WTC11 (cell line): ENCODE measurements around the gene ANKRD30B. TPM values are rescaled to one million over a fixed set of nuclear protein-coding genes. Genes with fewer than 3 reads are reported as not detected.

ENCODE experiments used
- ATAC-seq: fragments of 200-7000 bp; cut with Tn5 transposase; 2 replicates; pipeline ENCODE4 v1.10.0; 2021; ENCODE audit warnings: mild to moderate bottlenecking, moderate library complexity
- CTCF ChIA-PET: fragments of 300-600 bp; sonication (Branson Sonifier 250); formaldehyde crosslinking; loops from one replicate; lab custom pipeline; 2021; ENCODE audit warnings: antibody characterized with exemption; lab: Charles Lee
- POLR2A ChIA-PET: fragments of 350-600 bp; sonication (Branson Sonifier 250); formaldehyde crosslinking; loops from one replicate; lab custom pipeline; 2021; ENCODE audit warnings: antibody characterized with exemption; lab: Charles Lee
- DNase-seq: peaks from one replicate; pipeline ENCODE4 v3.0.0; 2021; ENCODE audit warnings: low spot score
- H3K27ac Mint-ChIP-seq: 2 replicates; pipeline ENCODE4 v1.8.0; 2021; ENCODE audit warnings: mixed read lengths
- H3K27me3 Mint-ChIP-seq: 2 replicates; pipeline ENCODE4 v1.8.0; 2021; ENCODE audit warnings: low read depth, mild to moderate bottlenecking, moderate library complexity, mixed read lengths
- H3K36me3 Mint-ChIP-seq: 2 replicates; pipeline ENCODE4 v1.8.0; 2021; ENCODE audit warnings: mixed read lengths
- H3K4me1 Mint-ChIP-seq: 2 replicates; pipeline ENCODE4 v1.8.0; 2022; ENCODE audit warnings: mixed read lengths
- H3K4me3 Mint-ChIP-seq: 2 replicates; pipeline ENCODE4 v1.8.0; 2021; ENCODE audit warnings: mild to moderate bottlenecking, moderate library complexity, mixed read lengths
- H3K9me3 Mint-ChIP-seq: 2 replicates; pipeline ENCODE4 v1.8.0; 2021; ENCODE audit warnings: mixed read lengths
- ESRRA ChIP-seq: sonication (generic); formaldehyde crosslinking; IDR thresholded peaks from 2 replicates; pipeline ENCODE4 v1.8.1; 2022; ENCODE audit warnings: mild to moderate bottlenecking, missing genetic modification reagents, borderline replicate concordance
- FOXP1 ChIP-seq: sonication (generic); formaldehyde crosslinking; IDR thresholded peaks from 2 replicates; pipeline ENCODE4 v1.8.0; 2022; ENCODE audit warnings: missing genetic modification reagents, mild to moderate bottlenecking, moderate library complexity, borderline replicate concordance
- GABPB1 ChIP-seq: sonication (generic); formaldehyde crosslinking; IDR thresholded peaks from 2 replicates; pipeline ENCODE4 v1.8.1; 2023; ENCODE audit warnings: mild to moderate bottlenecking, missing genetic modification reagents
- KAT7 ChIP-seq: sonication (generic); formaldehyde crosslinking; IDR thresholded peaks from 2 replicates; pipeline ENCODE4 v1.8.1; 2023; ENCODE audit warnings: missing genetic modification reagents, mild to moderate bottlenecking, borderline replicate concordance
- MXD4 ChIP-seq: fragments of 250-450 bp; sonication (Bioruptor Pico); IDR thresholded peaks from 2 replicates; pipeline ENCODE4 v1.8.0; 2021; ENCODE audit warnings: mild to moderate bottlenecking, moderate library complexity, borderline replicate concordance
- ZNF138 ChIP-seq: sonication (generic); formaldehyde crosslinking; conservative IDR thresholded peaks from 2 replicates; pipeline ENCODE4 v1.8.1; 2022; ENCODE audit warnings: mild to moderate bottlenecking, moderate library complexity, missing genetic modification reagents
- ZNF671 ChIP-seq: fragments of 250-450 bp; sonication (Bioruptor Pico); IDR thresholded peaks from 2 replicates; pipeline ENCODE4 v1.8.0; 2021; ENCODE audit warnings: mild to moderate bottlenecking
- total RNA-seq: library from RNA; stranded (reverse); gene quantifications from 3 replicates; pipeline ENCODE4 v1.2.3, GENCODE V29; 2021
- TF ChIP-seq, protein P1 (sequence below): sonication (generic); formaldehyde crosslinking; IDR thresholded peaks from 2 replicates; pipeline ENCODE4 v1.8.0; 2023; ENCODE audit warnings: missing genetic modification reagents, mild to moderate bottlenecking, borderline replicate concordance
- TF ChIP-seq, protein P2 (sequence below): fragments of 250-450 bp; sonication (Bioruptor Pico); IDR thresholded peaks from 2 replicates; pipeline ENCODE4 v1.9.0; 2021; ENCODE audit warnings: mild to moderate bottlenecking
- TF ChIP-seq, protein P3 (sequence below): sonication (generic); formaldehyde crosslinking; IDR thresholded peaks from 2 replicates; pipeline ENCODE4 v1.8.1; 2022; ENCODE audit warnings: missing genetic modification reagents, borderline replicate concordance
- TF ChIP-seq, protein P4 (sequence below): sonication (generic); formaldehyde crosslinking; IDR thresholded peaks from 2 replicates; pipeline ENCODE4 v1.8.0; 2022; ENCODE audit warnings: mild to moderate bottlenecking, missing genetic modification reagents
- TF ChIP-seq, protein P5 (sequence below): sonication (generic); formaldehyde crosslinking; IDR thresholded peaks from 2 replicates; pipeline ENCODE4 v1.8.1; 2023; ENCODE audit warnings: mild to moderate bottlenecking, missing genetic modification reagents
- TF ChIP-seq, protein P6 (sequence below): sonication (generic); formaldehyde crosslinking; IDR thresholded peaks from 2 replicates; pipeline ENCODE4 v1.8.1; 2022; ENCODE audit warnings: mild to moderate bottlenecking, missing genetic modification reagents, moderate library complexity, borderline replicate concordance
- TF ChIP-seq, protein P7 (sequence below): sonication (generic); formaldehyde crosslinking; IDR thresholded peaks from 2 replicates; pipeline ENCODE4 v1.8.0; 2022; ENCODE audit warnings: mild to moderate bottlenecking, missing genetic modification reagents

ANKRD30B gene
- total RNA-seq, 1 experiment from 2014 or later = not detected

DNA sequence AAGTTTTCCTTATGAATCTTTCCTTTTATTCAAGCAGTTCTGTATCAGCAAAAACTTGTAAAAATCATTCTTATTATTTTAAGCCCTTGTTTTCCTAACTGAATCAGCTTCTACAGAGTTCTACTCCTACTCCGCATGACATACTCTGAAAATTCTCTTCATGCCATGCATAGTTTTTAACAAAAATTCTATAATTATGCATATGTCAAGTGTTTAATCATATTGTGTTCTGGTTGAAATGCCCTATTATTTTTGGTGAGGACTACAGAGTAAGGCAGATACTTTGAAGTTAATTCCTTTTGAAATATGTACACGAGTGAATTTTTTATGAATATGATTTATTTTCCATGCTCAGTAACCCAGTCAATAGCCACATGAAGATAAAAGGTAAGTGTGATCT is 28.8 kb downstream of the ANKRD30B start:
- DNase-seq (no peak), ATAC-seq (no peak)
- no peak for TF ChIP-seq MXD4 (CRISPR knock-in tag)
- TF ChIP-seq, protein P1, sequence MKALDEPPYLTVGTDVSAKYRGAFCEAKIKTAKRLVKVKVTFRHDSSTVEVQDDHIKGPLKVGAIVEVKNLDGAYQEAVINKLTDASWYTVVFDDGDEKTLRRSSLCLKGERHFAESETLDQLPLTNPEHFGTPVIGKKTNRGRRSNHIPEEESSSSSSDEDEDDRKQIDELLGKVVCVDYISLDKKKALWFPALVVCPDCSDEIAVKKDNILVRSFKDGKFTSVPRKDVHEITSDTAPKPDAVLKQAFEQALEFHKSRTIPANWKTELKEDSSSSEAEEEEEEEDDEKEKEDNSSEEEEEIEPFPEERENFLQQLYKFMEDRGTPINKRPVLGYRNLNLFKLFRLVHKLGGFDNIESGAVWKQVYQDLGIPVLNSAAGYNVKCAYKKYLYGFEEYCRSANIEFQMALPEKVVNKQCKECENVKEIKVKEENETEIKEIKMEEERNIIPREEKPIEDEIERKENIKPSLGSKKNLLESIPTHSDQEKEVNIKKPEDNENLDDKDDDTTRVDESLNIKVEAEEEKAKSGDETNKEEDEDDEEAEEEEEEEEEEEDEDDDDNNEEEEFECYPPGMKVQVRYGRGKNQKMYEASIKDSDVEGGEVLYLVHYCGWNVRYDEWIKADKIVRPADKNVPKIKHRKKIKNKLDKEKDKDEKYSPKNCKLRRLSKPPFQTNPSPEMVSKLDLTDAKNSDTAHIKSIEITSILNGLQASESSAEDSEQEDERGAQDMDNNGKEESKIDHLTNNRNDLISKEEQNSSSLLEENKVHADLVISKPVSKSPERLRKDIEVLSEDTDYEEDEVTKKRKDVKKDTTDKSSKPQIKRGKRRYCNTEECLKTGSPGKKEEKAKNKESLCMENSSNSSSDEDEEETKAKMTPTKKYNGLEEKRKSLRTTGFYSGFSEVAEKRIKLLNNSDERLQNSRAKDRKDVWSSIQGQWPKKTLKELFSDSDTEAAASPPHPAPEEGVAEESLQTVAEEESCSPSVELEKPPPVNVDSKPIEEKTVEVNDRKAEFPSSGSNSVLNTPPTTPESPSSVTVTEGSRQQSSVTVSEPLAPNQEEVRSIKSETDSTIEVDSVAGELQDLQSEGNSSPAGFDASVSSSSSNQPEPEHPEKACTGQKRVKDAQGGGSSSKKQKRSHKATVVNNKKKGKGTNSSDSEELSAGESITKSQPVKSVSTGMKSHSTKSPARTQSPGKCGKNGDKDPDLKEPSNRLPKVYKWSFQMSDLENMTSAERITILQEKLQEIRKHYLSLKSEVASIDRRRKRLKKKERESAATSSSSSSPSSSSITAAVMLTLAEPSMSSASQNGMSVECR (CRISPR knock-in tag) = no peak
- TF ChIP-seq, protein P2, sequence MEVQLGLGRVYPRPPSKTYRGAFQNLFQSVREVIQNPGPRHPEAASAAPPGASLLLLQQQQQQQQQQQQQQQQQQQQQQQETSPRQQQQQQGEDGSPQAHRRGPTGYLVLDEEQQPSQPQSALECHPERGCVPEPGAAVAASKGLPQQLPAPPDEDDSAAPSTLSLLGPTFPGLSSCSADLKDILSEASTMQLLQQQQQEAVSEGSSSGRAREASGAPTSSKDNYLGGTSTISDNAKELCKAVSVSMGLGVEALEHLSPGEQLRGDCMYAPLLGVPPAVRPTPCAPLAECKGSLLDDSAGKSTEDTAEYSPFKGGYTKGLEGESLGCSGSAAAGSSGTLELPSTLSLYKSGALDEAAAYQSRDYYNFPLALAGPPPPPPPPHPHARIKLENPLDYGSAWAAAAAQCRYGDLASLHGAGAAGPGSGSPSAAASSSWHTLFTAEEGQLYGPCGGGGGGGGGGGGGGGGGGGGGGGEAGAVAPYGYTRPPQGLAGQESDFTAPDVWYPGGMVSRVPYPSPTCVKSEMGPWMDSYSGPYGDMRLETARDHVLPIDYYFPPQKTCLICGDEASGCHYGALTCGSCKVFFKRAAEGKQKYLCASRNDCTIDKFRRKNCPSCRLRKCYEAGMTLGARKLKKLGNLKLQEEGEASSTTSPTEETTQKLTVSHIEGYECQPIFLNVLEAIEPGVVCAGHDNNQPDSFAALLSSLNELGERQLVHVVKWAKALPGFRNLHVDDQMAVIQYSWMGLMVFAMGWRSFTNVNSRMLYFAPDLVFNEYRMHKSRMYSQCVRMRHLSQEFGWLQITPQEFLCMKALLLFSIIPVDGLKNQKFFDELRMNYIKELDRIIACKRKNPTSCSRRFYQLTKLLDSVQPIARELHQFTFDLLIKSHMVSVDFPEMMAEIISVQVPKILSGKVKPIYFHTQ (CRISPR knock-in tag) = no peak
- no peak for TF ChIP-seq KAT7 (CRISPR knock-in tag)
- TF ChIP-seq, protein P3, sequence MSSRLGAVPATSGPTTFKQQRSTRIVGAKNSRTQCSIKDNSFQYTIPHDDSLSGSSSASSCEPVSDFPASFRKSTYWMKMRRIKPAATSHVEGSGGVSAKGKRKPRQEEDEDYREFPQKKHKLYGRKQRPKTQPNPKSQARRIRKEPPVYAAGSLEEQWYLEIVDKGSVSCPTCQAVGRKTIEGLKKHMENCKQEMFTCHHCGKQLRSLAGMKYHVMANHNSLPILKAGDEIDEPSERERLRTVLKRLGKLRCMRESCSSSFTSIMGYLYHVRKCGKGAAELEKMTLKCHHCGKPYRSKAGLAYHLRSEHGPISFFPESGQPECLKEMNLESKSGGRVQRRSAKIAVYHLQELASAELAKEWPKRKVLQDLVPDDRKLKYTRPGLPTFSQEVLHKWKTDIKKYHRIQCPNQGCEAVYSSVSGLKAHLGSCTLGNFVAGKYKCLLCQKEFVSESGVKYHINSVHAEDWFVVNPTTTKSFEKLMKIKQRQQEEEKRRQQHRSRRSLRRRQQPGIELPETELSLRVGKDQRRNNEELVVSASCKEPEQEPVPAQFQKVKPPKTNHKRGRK (CRISPR knock-in tag) = no peak
- TF ChIP-seq, protein P4, sequence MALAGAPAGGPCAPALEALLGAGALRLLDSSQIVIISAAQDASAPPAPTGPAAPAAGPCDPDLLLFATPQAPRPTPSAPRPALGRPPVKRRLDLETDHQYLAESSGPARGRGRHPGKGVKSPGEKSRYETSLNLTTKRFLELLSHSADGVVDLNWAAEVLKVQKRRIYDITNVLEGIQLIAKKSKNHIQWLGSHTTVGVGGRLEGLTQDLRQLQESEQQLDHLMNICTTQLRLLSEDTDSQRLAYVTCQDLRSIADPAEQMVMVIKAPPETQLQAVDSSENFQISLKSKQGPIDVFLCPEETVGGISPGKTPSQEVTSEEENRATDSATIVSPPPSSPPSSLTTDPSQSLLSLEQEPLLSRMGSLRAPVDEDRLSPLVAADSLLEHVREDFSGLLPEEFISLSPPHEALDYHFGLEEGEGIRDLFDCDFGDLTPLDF (CRISPR knock-in tag) = no peak
- TF ChIP-seq, protein P5, sequence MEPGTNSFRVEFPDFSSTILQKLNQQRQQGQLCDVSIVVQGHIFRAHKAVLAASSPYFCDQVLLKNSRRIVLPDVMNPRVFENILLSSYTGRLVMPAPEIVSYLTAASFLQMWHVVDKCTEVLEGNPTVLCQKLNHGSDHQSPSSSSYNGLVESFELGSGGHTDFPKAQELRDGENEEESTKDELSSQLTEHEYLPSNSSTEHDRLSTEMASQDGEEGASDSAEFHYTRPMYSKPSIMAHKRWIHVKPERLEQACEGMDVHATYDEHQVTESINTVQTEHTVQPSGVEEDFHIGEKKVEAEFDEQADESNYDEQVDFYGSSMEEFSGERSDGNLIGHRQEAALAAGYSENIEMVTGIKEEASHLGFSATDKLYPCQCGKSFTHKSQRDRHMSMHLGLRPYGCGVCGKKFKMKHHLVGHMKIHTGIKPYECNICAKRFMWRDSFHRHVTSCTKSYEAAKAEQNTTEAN = no peak
- TF ChIP-seq ZNF138 (CRISPR knock-in tag) = no peak
- TF ChIP-seq FOXP1 (CRISPR knock-in tag) = no peak
- no peak for TF ChIP-seq ZNF671 (CRISPR knock-in tag)
- TF ChIP-seq GABPB1 = no peak
- TF ChIP-seq ESRRA (CRISPR knock-in tag) = no peak
- TF ChIP-seq, protein P6, sequence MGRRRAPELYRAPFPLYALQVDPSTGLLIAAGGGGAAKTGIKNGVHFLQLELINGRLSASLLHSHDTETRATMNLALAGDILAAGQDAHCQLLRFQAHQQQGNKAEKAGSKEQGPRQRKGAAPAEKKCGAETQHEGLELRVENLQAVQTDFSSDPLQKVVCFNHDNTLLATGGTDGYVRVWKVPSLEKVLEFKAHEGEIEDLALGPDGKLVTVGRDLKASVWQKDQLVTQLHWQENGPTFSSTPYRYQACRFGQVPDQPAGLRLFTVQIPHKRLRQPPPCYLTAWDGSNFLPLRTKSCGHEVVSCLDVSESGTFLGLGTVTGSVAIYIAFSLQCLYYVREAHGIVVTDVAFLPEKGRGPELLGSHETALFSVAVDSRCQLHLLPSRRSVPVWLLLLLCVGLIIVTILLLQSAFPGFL = no peak
- TF ChIP-seq, protein P7, sequence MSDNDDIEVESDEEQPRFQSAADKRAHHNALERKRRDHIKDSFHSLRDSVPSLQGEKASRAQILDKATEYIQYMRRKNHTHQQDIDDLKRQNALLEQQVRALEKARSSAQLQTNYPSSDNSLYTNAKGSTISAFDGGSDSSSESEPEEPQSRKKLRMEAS (CRISPR knock-in tag) = no peak
- H3K36me3 Mint-ChIP-seq = peaks cover 51% of the 10 kb centered on the region
- H3K27ac Mint-ChIP-seq = no peak overlapping the region
- ChIA-PET POLR2A (no interaction called here), CTCF (no interaction called here)
- H3K27me3 Mint-ChIP-seq = peaks cover 3% of the 10 kb centered on the region; the same call in 1 of the 2 replicates
- no peak overlapping the region for H3K4me3 Mint-ChIP-seq
- no peaks in the 10 kb centered on the region for H3K4me1 Mint-ChIP-seq
- H3K9me3 Mint-ChIP-seq = peaks cover 60% of the 10 kb centered on the region
